WERI-Rb-1 (cell line): Measurements from ENCODE around the gene COG3.

Source experiments
- DNase-seq: peaks from one replicate; pipeline ENCODE4 v3.0.0-alpha.2; 2020
- H3K27ac ChIP-seq: fragments of 250-450 bp; sonication (Bioruptor Pico); 2 replicates; pipeline ENCODE4 v1.5.1; 2020; ENCODE audit warnings: mild to moderate bottlenecking, moderate library complexity
- H3K27me3 ChIP-seq: fragments of 250-450 bp; sonication (Bioruptor Pico); 2 replicates; pipeline ENCODE4 v1.5.1; 2021; ENCODE audit warnings: mild to moderate bottlenecking, low read depth, moderate library complexity; ENCODE audit not compliant: insufficient read depth, severe bottlenecking
- H3K36me3 ChIP-seq: fragments of 250-450 bp; sonication (Bioruptor Pico); 2 replicates; pipeline ENCODE4 v1.5.1; 2020; ENCODE audit warnings: mild to moderate bottlenecking, moderate library complexity
- H3K4me3 ChIP-seq: 2 replicates; pipeline ENCODE4 v1.5.1; 2011; ENCODE audit warnings: low read depth, mild to moderate bottlenecking, control low read depth, low read length
- H3K9me3 ChIP-seq: fragments of 250-450 bp; sonication (Bioruptor Pico); 2 replicates; pipeline ENCODE4 v1.5.1; 2021; ENCODE audit warnings: mild to moderate bottlenecking, moderate library complexity; ENCODE audit not compliant: severe bottlenecking
- TF ChIP-seq, protein P1 (sequence below): IDR thresholded peaks from 2 replicates; pipeline ENCODE4 v1.5.1; 2011; ENCODE audit warnings: low read depth, mild to moderate bottlenecking, control low read depth, inconsistent platforms, low read length

Gene COG3

DNA sequence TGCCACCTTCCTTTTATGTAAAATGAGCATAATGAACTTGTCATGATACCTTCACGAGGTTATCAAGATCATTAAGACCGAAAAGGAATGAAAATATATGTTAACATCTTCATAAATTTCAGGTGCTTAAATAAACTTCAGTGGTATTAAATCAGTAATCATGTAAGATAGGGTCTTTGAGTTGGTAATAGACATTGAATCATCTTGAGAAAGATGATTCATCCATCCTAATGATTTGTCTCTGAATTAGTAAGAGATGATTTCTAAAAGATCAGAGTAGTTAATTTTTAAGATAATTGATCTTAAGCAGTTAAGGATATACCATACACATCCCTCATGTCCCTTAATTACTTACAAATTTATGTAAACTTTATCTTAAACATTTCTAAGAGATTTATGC lies 52.0 kb downstream of the COG3 start:
- DNase-seq = no peak
- no peak overlapping the region for H3K27ac ChIP-seq
- TF ChIP-seq, protein P1, sequence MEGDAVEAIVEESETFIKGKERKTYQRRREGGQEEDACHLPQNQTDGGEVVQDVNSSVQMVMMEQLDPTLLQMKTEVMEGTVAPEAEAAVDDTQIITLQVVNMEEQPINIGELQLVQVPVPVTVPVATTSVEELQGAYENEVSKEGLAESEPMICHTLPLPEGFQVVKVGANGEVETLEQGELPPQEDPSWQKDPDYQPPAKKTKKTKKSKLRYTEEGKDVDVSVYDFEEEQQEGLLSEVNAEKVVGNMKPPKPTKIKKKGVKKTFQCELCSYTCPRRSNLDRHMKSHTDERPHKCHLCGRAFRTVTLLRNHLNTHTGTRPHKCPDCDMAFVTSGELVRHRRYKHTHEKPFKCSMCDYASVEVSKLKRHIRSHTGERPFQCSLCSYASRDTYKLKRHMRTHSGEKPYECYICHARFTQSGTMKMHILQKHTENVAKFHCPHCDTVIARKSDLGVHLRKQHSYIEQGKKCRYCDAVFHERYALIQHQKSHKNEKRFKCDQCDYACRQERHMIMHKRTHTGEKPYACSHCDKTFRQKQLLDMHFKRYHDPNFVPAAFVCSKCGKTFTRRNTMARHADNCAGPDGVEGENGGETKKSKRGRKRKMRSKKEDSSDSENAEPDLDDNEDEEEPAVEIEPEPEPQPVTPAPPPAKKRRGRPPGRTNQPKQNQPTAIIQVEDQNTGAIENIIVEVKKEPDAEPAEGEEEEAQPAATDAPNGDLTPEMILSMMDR = no peak
- H3K4me3 ChIP-seq = no peak overlapping the region
- H3K27me3 ChIP-seq = no peaks in the 10 kb centered on the region
- peaks cover 51% of the 10 kb centered on the region for H3K36me3 ChIP-seq
- H3K9me3 ChIP-seq = no peaks in the 10 kb centered on the region

DNA sequence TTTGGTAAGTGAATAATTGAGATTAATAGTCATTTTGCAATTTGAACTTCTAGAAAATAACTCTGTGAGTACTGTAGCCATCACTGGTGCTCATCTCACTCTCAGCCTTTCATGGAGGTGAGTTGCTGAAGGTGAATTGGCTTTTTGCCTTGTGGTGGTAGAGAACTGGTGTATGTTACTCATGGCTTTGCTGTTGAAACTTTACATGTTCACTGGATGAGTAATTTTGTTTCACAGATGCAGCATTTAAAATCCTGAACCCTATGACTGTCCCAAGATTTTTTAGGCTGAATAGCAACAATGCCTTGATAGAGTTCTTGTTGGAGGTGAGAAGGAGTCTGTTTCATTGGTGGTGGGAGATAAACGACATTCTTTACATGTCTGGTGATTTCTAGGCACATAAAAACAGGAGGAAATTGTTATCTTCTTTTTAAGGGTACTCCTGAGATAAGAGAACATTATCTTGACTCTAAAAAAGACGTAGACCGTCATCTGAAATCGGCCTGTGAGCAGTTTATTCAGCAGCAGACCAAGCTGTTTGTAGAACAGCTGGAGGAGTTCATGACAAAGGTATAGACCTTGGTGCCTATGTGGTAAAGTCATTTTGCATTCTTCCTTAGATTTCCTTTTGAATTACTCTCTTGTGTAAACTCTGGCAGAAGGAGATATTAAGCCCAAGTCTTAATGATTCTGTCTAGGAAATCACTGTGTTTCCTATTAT lies 53.9 kb downstream of the COG3 start:
- TF ChIP-seq, protein P1 = no peak
- peaks cover 45% of the 10 kb centered on the region for H3K36me3 ChIP-seq
- no peak for DNase-seq

DNA sequence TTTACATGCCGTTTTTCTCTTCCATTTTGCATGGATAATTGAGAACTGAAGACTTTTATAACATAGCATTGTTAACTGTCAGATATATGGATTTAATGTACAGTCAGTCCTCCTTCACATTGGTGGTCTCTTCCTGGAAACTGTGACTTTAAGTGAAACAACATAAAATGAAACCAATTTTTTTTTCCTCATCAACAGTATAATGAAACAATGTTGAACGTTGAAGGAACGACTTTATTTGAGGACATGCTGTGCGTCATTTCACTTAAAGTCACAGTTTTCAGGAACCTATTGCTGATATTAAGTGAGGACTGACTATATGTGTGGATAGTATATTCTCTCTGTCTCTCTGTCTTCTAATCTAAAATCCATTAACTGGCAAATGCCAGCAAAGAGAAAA lies 54.8 kb downstream of the COG3 start:
- Histone ChIP-seq H3K36me3 (peaks cover 45% of the 10 kb centered on the region), H3K27ac (no peak overlapping the region), H3K27me3 (no peaks in the 10 kb centered on the region), H3K9me3 (no peaks in the 10 kb centered on the region), H3K4me3 (no peak overlapping the region)
- TF ChIP-seq, protein P1 = no peak
- DNase-seq = no peak

More for the DNA sequence above, 53.9 kb downstream of the COG3 start:
- Histone ChIP-seq H3K4me3 (no peak overlapping the region), H3K9me3 (no peaks in the 10 kb centered on the region), H3K27ac (no peak overlapping the region), H3K27me3 (no peaks in the 10 kb centered on the region)

DNA sequence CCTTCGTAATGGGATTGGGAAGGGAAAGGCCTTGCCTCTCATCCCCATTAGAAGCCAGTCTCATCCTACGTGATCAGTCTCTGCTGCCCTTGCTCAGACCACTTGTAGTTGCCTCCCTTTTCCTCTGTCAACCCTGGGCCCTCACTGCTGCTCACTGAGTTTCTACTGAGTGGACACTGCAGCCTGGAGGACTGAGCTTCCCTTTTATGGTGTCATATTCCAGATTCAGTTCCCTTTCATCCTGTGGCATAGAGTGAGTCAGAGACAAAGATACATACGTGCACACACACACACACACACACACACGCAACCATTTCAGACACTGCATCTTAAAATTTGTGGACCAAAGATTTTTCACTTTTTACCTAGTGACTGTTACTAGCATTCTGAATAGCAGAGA lies 56.6 kb downstream of the COG3 start:
- no peak overlapping the region for H3K4me3 ChIP-seq
- no peak overlapping the region for H3K27ac ChIP-seq
- peaks cover 37% of the 10 kb centered on the region for H3K36me3 ChIP-seq
- DNase-seq = no peak
- H3K9me3 ChIP-seq = no peaks in the 10 kb centered on the region
- no peaks in the 10 kb centered on the region for H3K27me3 ChIP-seq
- TF ChIP-seq, protein P1 = no peak

DNA sequence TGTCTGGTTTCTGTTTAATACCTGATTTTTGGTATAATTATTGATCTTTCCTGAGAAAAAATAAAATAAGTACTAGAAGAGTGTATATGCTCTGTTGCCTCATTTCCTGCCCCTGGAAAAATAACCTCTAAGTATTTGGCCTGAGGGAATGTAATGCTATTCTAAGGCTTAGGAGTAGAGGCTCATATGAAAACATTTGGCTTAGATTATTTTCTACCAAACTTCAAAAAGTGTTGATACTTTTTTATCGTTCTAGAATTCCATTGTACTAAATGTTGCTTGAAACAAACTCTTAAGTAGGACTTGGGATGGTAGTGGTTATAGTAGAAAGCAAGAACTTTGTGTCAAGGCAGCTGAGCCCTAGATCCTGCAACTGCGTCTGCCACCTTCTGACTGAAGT lies 57.8 kb downstream of the COG3 start:
- TF ChIP-seq, protein P1 = no peak
- Histone ChIP-seq H3K27me3 (no peaks in the 10 kb centered on the region), H3K27ac (no peak overlapping the region), H3K9me3 (no peaks in the 10 kb centered on the region), H3K36me3 (peaks cover 25% of the 10 kb centered on the region), H3K4me3 (no peak overlapping the region)
- no peak for DNase-seq
